NCI-H69 (cell line): ENCODE measurements around the gene TMED9.
"Not testable (repeated sequence)": the region's sequence is repeated elsewhere in the genome, so short reads cannot be mapped to it uniquely, and the experiment has no call there.

Source experiments
- DNase-seq: peaks from one replicate; lab custom pipeline; 2025; lab: John Stamatoyannopoulos, UW

Gene TMED9

DNA sequence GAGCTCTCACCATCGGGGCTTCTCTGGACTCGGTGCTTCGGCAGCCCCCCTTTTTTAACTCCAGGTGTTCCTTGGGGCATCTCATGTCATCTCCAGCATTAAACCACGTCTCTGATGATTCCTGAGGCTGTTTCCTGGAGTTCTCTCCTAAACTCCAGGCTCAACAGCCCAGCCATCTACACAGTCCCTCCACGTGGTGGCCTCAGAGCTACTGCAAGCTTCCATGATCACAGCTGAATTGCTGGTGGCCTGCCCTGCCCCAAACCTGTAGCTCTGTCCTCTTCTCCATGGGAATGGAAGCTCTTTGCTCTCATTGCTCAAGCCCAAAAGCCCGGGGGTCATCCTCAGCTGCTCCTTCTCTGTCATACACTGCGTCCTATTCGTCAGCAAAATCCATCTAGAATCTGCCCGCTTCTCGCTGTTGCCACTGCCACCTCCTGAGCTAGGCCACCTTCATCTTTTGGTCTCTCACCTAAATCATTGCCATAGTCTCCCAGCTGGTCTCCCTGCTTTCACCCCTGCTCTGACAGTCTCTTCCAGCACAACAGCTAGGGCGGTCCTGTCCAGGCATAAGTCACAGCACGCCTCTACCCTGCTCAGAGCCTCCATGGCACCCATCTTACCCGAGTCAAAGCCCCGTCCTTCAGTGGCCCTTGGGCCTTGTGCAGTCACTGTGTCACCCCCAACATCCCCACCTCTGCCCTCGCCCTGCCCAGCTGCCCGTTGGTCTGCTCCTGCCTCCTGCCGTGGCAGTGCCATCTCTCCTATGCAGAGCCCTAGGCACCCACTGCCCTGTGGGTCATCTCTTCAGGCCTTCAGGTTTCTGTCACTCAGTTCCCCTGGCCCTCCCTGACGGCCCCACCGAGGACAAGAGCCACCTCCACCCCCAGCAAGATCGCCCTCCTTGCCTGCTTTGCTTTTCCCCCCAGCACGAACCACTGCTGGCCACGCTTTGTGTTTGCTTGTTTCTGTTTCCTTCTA is 14.4 kb downstream of the TMED9 start:
- DNase-seq: no peak

GRCh38 chr5:177607115-177607451 is 15.1 kb downstream of the TMED9 start:
- no peak for DNase-seq

DNA sequence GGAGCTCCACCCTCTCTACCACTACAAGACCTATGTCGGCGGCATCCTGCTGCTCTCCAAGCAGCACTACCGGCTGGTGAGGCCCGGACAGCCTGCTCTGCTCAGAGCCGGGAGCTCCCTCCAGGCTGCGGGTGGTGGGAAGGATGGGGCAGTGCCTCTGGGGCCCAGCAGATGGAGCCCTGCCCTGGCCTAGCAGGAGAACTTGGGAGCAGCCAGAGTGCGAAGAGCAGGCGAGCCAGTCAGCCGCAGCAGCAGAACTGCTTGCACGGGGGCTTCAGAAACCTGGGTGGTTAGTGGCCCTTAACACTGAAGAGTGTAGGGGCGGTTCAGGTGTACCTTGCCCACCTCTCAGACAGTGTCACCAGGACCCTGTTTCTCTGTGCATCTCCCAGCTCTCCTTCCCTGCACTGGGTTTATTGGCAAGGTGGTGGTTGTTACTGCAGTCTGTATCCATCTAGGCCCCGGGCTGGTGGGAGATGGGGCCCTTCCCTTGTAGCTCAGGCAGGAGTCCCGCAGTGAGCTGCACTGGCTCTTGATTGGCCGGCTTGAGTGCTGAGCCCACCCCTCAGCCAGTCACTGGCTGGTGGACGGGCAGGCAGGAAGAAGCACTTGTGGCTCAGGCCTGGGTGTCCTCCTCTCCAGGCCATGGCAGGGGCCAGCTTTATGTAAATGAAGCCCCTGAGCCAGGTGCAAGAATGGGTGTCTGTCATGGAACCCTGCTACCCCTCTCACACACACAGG is 15.6 kb downstream of the TMED9 start:
- peak; percentile 74 for DNase-seq

- no peak for DNase-seq
These were observed 16.5 kb downstream of the TMED9 start for GRCh38 chr5:177608243-177609075.

GRCh38 chr5:177609076-177610059 is 17.4 kb downstream of the TMED9 start:
- DNase-seq: no peak

DNA sequence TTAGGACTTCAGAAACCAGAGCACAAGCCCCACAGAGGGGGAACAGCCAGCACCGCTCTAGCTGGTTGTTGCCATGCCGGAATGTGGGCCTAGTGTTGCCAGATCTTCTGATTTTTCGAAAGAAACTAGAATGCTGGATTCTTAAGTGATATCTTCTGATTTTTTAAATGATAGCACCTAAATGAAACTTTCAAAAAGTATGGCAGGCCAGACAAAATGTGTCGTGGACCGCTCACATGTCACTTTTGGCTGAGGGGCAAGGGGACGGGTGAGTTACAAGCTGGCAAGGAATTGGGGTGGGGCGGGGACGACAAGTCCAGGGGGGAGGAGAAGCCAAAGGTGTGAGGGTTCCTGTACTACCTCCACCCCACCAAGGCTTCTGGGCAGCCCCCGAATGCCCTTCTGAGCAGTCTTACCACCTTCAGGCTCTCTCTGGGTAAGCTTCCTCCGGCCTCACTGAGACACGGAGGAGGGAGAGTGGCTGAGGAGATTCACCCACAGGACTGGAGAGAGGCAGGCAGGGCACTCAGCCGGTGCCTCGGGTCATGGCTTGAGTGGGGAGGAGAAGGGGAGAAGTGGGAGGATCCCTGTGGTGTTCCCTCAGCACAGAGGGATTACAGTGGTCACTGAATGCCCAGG is 18.2 kb downstream of the TMED9 start:
- DNase-seq: no peak

GRCh38 chr5:177610770-177611445 is 18.9 kb downstream of the TMED9 start:
- no peak for DNase-seq

DNA sequence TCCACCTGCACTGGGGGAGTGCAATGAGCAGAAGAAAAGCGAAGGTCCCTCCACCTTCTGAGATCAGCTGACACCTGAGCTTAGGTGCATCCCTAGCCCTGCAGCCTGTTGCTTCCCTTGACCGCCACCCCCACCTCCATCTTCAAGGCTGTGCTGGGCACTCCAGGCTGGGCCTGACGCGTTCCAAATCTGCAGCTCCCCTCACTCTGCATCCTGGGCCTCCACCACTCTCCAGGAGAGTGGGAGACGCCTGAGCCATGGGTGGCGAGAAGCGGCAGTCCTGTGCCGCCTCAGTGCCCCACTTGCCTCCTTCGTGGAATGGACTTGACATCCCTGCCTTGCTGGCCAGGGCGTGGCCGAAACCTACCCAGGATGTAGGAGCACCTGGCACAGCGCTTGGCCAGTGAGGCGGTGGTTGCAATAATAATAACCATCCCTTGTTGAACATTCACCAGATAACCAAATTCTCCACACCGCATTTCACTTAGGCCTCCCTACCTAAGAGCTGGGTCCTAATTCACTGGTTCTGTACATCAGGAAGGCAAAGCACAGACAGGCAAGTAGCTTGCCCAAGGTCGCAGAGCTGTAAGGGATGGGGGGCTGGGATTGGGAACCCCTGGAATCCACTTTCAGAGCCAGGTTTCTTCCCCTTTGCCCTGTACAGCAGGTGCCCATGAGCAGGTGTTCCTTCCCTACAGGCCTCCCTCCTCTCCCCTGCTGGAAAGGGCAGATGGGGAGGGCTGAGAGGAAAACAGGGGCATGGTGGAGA is 19.6 kb downstream of the TMED9 start:
- DNase-seq: no peak

- no peak for DNase-seq
These were observed 20.2 kb downstream of the TMED9 start for GRCh38 chr5:177612215-177612673.

DNA sequence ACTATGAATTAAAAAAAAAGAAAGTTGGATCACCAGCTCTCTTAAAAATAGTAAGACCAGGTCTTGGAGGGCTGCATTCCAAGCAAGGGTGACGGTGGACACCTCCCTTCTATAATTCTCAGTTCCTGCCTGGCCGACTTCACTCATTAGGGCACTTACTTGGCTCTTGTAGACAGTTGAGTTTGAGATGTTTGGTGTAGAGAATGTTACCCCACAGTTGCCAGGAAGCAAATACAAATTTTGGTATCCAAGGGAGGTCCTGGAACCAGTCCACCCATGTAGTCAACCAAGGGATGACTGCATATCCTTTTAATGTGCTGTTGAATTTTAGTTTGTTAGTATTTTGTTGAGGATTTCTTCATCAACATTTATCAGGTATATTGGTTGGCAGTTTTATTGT is 28.6 kb downstream of the TMED9 start:
- DNase-seq: no peak

- not testable (repeated sequence) for DNase-seq
These were observed 32.2 kb downstream of the TMED9 start for GRCh38 chr5:177624172-177624571.

- not testable (repeated sequence) for DNase-seq
These were observed 38.2 kb downstream of the TMED9 start for GRCh38 chr5:177630186-177630585.

DNA sequence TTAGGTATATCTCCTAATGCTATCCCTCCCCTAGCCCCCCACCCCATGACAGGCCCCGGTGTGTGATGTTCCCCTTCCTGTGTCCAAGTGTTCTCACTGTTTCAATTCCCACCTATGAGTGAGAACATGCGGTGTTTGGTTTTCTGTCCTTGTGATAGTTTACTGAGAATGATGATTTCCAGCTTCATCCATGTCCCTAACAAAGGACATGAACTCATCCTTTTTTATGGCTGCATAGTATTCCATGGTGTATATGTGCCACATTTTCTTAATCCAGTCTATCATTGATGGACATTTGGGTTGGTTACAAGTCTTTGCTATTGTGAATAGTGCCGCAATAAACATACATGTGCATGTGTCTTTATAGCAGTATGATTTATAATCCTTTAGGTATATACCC is 42.9 kb downstream of the TMED9 start:
- DNase-seq: not testable (repeated sequence)

DNA sequence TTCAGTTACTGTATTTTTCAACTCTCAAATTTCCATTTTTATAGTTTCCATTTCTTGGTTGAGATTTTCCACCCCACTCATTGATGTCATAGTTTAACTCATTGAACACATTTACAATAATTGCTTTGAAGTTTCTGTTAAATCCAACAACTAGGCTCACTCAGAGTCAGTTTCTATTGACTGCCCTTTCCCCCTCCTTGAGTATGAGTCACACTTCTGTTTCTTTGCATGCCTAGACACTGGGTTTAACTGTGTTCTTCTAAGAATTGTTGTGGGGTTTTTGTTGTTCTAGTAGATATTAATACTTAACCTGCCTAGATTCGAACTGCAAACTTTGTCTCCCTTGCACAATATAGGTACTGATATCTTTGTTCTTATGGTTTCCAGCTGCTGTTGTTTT is 53.5 kb downstream of the TMED9 start:
- not testable (repeated sequence) for DNase-seq
